ENCODE data around the gene TBC1D1. TPM values are rescaled to one million over a fixed set of nuclear protein-coding genes. Genes with fewer than 3 reads are reported as not detected.

Gene TBC1D1
- total RNA-seq, 3 donors from 2014 or later (not counting 1 experiment from before 2014, with no cell fraction given): 59.2 to 78.6 (median 68.5) TPM

- intact Hi-C loops (cut with micrococcal nuclease): no loop called here
- H3K4me3 ChIP-seq (ENCODE audit: low read length): no peak overlapping the region
- peaks cover 36% of the 10 kb centered on the region for H3K4me1 ChIP-seq (ENCODE audit: control insufficient read depth, insufficient read depth, low read length)
- peak overlapping the region; percentile 24 to 35 for H3K27ac Mint-ChIP-seq
- no peak for TF ChIP-seq CTCF (IDR thresholded peaks at IDR 0.05)
- H3K27ac ChIP-seq (ENCODE audit: low read length): no peak overlapping the region
- no peaks in the 10 kb centered on the region for H3K27me3 ChIP-seq (ENCODE audit: control insufficient read depth, insufficient read depth, low read length)
- 90% methylated on average over 5 of the region's 6 CpGs for WGBS (ENCODE audit: insufficient coverage)
- H3K9me3 Mint-ChIP-seq: no peaks in the 10 kb centered on the region
- H3K36me3 ChIP-seq (ENCODE audit: control insufficient read depth, insufficient read depth, low read length): no peaks in the 10 kb centered on the region
- H3K4me1 Mint-ChIP-seq: peaks cover 48 to 56% of the 10 kb centered on the region in 2 donors
- no peaks in the 10 kb centered on the region for H3K27me3 Mint-ChIP-seq (ENCODE audit: low read depth in 2 of 2)
- H3K4me3 Mint-ChIP-seq: no peak overlapping the region
- no peaks in the 10 kb centered on the region for H3K36me3 Mint-ChIP-seq
- H3K9me3 ChIP-seq (ENCODE audit: control insufficient read depth, insufficient read depth, low read length): no peaks in the 10 kb centered on the region
- ATAC-seq (no peak), DNase-seq (no peak)
Measured at GRCh38 chr4:38004887-38005286, 114.0 kb downstream of the TBC1D1 start.

- Histone ChIP-seq H3K9me3 (ENCODE audit: control insufficient read depth, insufficient read depth, low read length) (no peaks in the 10 kb centered on the region), H3K4me1 (ENCODE audit: control insufficient read depth, insufficient read depth, low read length) (peaks cover 36% of the 10 kb centered on the region), H3K36me3 (ENCODE audit: control insufficient read depth, insufficient read depth, low read length) (no peaks in the 10 kb centered on the region), H3K27me3 (ENCODE audit: control insufficient read depth, insufficient read depth, low read length) (no peaks in the 10 kb centered on the region), H3K27ac (ENCODE audit: low read length) (no peak overlapping the region), H3K4me3 (ENCODE audit: low read length) (no peak overlapping the region)
- TF ChIP-seq CTCF (IDR thresholded peaks at IDR 0.05): no peak
- peaks cover 52 to 60% of the 10 kb centered on the region in 2 donors for H3K4me1 Mint-ChIP-seq
- no peak overlapping the region for H3K27ac Mint-ChIP-seq
- intact Hi-C loops (cut with micrococcal nuclease): no loop called here
- DNase-seq (no peak), ATAC-seq (no peak)
- H3K9me3 Mint-ChIP-seq: no peaks in the 10 kb centered on the region
- H3K4me3 Mint-ChIP-seq: no peak overlapping the region
- H3K36me3 Mint-ChIP-seq: no peaks in the 10 kb centered on the region
- WGBS (ENCODE audit: insufficient coverage): 96% methylated on average over 3 of the region's 3 CpGs
- H3K27me3 Mint-ChIP-seq (ENCODE audit: low read depth in 2 of 2): no peaks in the 10 kb centered on the region
Measured at GRCh38 chr4:38005637-38006036, 114.8 kb downstream of the TBC1D1 start.

GRCh38 chr4:38007645-38008044 is 116.8 kb downstream of the TBC1D1 start:
- no peak for DNase-seq
- H3K27me3 Mint-ChIP-seq (ENCODE audit: low read depth in 2 of 2): no peaks in the 10 kb centered on the region
- H3K4me1 ChIP-seq (ENCODE audit: control insufficient read depth, insufficient read depth, low read length): peaks cover 33% of the 10 kb centered on the region
- peak overlapping the region in 1 of 2 donors; percentile 69 for H3K27ac Mint-ChIP-seq
- no peaks in the 10 kb centered on the region for H3K9me3 Mint-ChIP-seq
- H3K27ac ChIP-seq (ENCODE audit: low read length): no peak overlapping the region
- no peaks in the 10 kb centered on the region for H3K36me3 Mint-ChIP-seq
- H3K4me3 ChIP-seq (ENCODE audit: low read length): no peak overlapping the region
- no peaks in the 10 kb centered on the region for H3K9me3 ChIP-seq (ENCODE audit: control insufficient read depth, insufficient read depth, low read length)
- no peaks in the 10 kb centered on the region for H3K27me3 ChIP-seq (ENCODE audit: control insufficient read depth, insufficient read depth, low read length)
- 78% methylated on average over 5 of the region's 5 CpGs for WGBS (ENCODE audit: insufficient coverage)
- H3K4me3 Mint-ChIP-seq: peak overlapping the region; percentile 14
- TF ChIP-seq CTCF (IDR thresholded peaks at IDR 0.05): no peak
- peaks cover 55 to 61% of the 10 kb centered on the region in 2 donors for H3K4me1 Mint-ChIP-seq
- no peaks in the 10 kb centered on the region for H3K36me3 ChIP-seq (ENCODE audit: control insufficient read depth, insufficient read depth, low read length)
- intact Hi-C loops (cut with micrococcal nuclease): no loop called here
- ATAC-seq: no peak

GRCh38 chr4:38008571-38009021 is 117.7 kb downstream of the TBC1D1 start:
- Histone ChIP-seq H3K36me3 (ENCODE audit: control insufficient read depth, insufficient read depth, low read length) (no peaks in the 10 kb centered on the region), H3K4me3 (ENCODE audit: low read length) (no peak overlapping the region), H3K4me1 (ENCODE audit: control insufficient read depth, insufficient read depth, low read length) (peaks cover 23% of the 10 kb centered on the region), H3K9me3 (ENCODE audit: control insufficient read depth, insufficient read depth, low read length) (no peaks in the 10 kb centered on the region), H3K27me3 (ENCODE audit: control insufficient read depth, insufficient read depth, low read length) (no peaks in the 10 kb centered on the region), H3K27ac (ENCODE audit: low read length) (no peak overlapping the region)
- no peak for DNase-seq
- Mint-ChIP-seq H3K27ac (peak overlapping the region in 1 of 2 donors; percentile 69), H3K36me3 (no peaks in the 10 kb centered on the region), H3K27me3 (ENCODE audit: low read depth in 2 of 2) (no peaks in the 10 kb centered on the region), H3K9me3 (no peaks in the 10 kb centered on the region), H3K4me3 (no peak overlapping the region), H3K4me1 (peaks cover 46 to 51% of the 10 kb centered on the region in 2 donors)
- intact Hi-C loops (cut with micrococcal nuclease): no loop called here
- no peak for ATAC-seq
- WGBS (ENCODE audit: insufficient coverage): 97% methylated on average over 3 of the region's 3 CpGs
- no peak for TF ChIP-seq CTCF (IDR thresholded peaks at IDR 0.05)
